Lung (tissue), 13 donors: ENCODE results near the gene ANO1. TPM values are rescaled to one million over a fixed set of nuclear protein-coding genes. Genes with fewer than 3 reads are reported as not detected.

Source experiments
- ATAC-seq: fragments of 200-7000 bp; cut with Tn5 transposase; one replicate; pipeline ENCODE4 v1.9.1; 2020; ENCODE audit warnings: moderate number of reproducible peaks; ENCODE audit not compliant: insufficient read depth, low FRiP score
- DNase-seq, 3 donors: peaks; one replicate each; pipeline ENCODE4 v3.0.0-alpha.2; 2013 to 2017
- H3K27ac ChIP-seq, 2 donors: one replicate each; pipeline ENCODE4 v1.5.1; 2013; ENCODE audit warnings: mild to moderate bottlenecking in 2 of 2, moderate library complexity in 2 of 2, control low read depth in 1 of 2, inconsistent platforms in 1 of 2, low read depth in 1 of 2, low read length in 1 of 2
- H3K27me3 ChIP-seq, 3 donors: one replicate each; pipeline ENCODE4 v1.5.1; 2013; ENCODE audit warnings: low read length in 2 of 3; ENCODE audit not compliant: control insufficient read depth in 3 of 3, insufficient read depth in 3 of 3
- H3K36me3 ChIP-seq, 4 donors: one replicate each; pipeline ENCODE4 v1.5.1; 2013; ENCODE audit warnings: low read length in 4 of 4, mild to moderate bottlenecking in 1 of 4, moderate library complexity in 1 of 4; ENCODE audit not compliant: control insufficient read depth in 4 of 4, insufficient read depth in 4 of 4
- H3K4me1 ChIP-seq, 5 donors: one replicate each; pipeline ENCODE4 v1.5.1; 2013; ENCODE audit warnings: low read length in 5 of 5, mild to moderate bottlenecking in 2 of 5, moderate library complexity in 1 of 5; ENCODE audit not compliant: control insufficient read depth in 5 of 5, insufficient read depth in 5 of 5
- H3K4me3 ChIP-seq: one replicate; pipeline ENCODE4 v1.5.1; 2013; ENCODE audit warnings: mild to moderate bottlenecking, control low read depth, moderate library complexity
- H3K9ac ChIP-seq, 2 donors: one replicate each; pipeline ENCODE4 v1.5.1; 2013; ENCODE audit warnings: low read length in 2 of 2, control low read depth in 1 of 2; ENCODE audit not compliant: insufficient read depth in 1 of 2
- H3K9me3 ChIP-seq, 4 donors: one replicate each; pipeline ENCODE4 v1.5.1; 2013; ENCODE audit warnings: low read length in 3 of 4, mild to moderate bottlenecking in 1 of 4, moderate library complexity in 1 of 4; ENCODE audit not compliant: control insufficient read depth in 4 of 4, insufficient read depth in 3 of 4
- whole genome bisulfite sequencing, 2 donors: extraction: QIAGEN DNeasy Blood & Tissue Kit; methylation state at CpG; one replicate each; pipeline ENCODE4 v1.1.7; 2013; 5-methylcytosine and 5-hydroxymethylcytosine counted together
- polyA plus RNA-seq, 2 donors: library from polyadenylated mRNA; stranded (reverse); fragments of 200-250 nt; gene quantifications; one replicate each; pipeline ENCODE4 v1.2.1, GENCODE V29; 2013
- small RNA-seq: library from RNA; depleted of rRNA; stranded (forward); fragments of <200 nt; gene quantifications from one replicate; pipeline ENCODE3, GENCODE V24; 2014; ENCODE audit warnings: low replicate concordance
- total RNA-seq, 2 donors: library from RNA; depleted of rRNA in 1 of 2; stranded (reverse); fragments of >200 nt in 1 of 2; gene quantifications; one replicate each; pipeline ENCODE4 v1.2.1, GENCODE V29; 2014 to 2021
- TF ChIP-seq, protein P1 (sequence below): IDR thresholded peaks from 2 replicates; pipeline ENCODE4 v1.5.1; 2012; ENCODE audit warnings: mild to moderate bottlenecking; ENCODE audit errors: control extremely low read depth, extremely low read depth
- donor health status: control.
- donor health status: control.
- donor health status: Bipolar disorder and iron deficiency.
- donor health status: healthy.
- donor health status: DM: yes; HTN: yes; CAD: no.

Gene ANO1
- total and polyA plus RNA-seq, 4 donors, result 1.2 to 10.8 (median 5.5) TPM

DNA sequence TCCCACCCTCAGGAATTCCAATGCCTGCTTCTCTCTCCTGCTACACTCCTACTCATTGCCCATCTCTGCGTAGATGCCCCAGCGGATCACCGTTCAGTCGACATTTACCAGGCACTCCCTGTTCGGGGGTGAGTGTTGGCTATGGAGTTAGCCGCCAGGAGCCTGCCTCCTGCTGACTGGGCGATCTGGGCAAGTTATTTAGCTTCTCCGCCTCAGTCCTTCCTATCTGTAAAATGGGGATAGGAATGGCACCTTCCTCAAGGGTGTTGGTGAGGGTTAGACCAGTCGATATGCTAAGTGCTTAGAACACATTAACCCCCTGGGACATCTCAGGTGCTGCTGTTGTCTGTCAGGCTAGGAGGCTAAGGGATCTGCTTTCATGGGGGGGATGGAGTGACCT is 155.8 kb downstream of the ANO1 start:
- Histone ChIP-seq H3K4me3 (no peak overlapping the region), H3K27ac (no peak overlapping the region), H3K36me3 (no peaks in the 10 kb centered on the region), H3K9ac (no peak overlapping the region), H3K9me3 (no peaks in the 10 kb centered on the region), H3K27me3 (no peaks in the 10 kb centered on the region), H3K4me1 (no peaks in the 10 kb centered on the region)
- 93 to 98% methylated on average over 9 of the region's 9 CpGs for WGBS, 2 donors
- ATAC-seq, result no peak
- no peak for DNase-seq
- TF ChIP-seq, protein P1, sequence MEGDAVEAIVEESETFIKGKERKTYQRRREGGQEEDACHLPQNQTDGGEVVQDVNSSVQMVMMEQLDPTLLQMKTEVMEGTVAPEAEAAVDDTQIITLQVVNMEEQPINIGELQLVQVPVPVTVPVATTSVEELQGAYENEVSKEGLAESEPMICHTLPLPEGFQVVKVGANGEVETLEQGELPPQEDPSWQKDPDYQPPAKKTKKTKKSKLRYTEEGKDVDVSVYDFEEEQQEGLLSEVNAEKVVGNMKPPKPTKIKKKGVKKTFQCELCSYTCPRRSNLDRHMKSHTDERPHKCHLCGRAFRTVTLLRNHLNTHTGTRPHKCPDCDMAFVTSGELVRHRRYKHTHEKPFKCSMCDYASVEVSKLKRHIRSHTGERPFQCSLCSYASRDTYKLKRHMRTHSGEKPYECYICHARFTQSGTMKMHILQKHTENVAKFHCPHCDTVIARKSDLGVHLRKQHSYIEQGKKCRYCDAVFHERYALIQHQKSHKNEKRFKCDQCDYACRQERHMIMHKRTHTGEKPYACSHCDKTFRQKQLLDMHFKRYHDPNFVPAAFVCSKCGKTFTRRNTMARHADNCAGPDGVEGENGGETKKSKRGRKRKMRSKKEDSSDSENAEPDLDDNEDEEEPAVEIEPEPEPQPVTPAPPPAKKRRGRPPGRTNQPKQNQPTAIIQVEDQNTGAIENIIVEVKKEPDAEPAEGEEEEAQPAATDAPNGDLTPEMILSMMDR, result no peak

Small RNA genes within 50 kb of the gene (small RNA-seq; reads per million reads assigned to genes)
- gene RNU6-1175P, result not detected

Other genes starting within 250 kb of the ANO1 start
- gene FADD, start 125.0 kb downstream of the ANO1 start, total RNA-seq, result 10 to 100 TPM; 24.7 to 27.6 TPM
- 10 to 100 TPM; 13.9 to 30.9 TPM for gene FADD, start 125.0 kb downstream of the ANO1 start, polyA plus RNA-seq
- 10 to 100 TPM; 59.2 to 85.0 TPM for gene PPFIA1, start 192.4 kb downstream of the ANO1 start, total RNA-seq
- 10 to 100 TPM; 27.5 to 27.7 TPM for gene PPFIA1, start 192.4 kb downstream of the ANO1 start, polyA plus RNA-seq